ENCODE measurements around the gene LNP1. TPM values are rescaled to one million over a fixed set of nuclear protein-coding genes. Genes with fewer than 3 reads are reported as not detected.

The LNP1 gene
- total RNA-seq, 3 donors from 2014 or later: 2.6 to 3.3 (median 2.7) TPM

DNA sequence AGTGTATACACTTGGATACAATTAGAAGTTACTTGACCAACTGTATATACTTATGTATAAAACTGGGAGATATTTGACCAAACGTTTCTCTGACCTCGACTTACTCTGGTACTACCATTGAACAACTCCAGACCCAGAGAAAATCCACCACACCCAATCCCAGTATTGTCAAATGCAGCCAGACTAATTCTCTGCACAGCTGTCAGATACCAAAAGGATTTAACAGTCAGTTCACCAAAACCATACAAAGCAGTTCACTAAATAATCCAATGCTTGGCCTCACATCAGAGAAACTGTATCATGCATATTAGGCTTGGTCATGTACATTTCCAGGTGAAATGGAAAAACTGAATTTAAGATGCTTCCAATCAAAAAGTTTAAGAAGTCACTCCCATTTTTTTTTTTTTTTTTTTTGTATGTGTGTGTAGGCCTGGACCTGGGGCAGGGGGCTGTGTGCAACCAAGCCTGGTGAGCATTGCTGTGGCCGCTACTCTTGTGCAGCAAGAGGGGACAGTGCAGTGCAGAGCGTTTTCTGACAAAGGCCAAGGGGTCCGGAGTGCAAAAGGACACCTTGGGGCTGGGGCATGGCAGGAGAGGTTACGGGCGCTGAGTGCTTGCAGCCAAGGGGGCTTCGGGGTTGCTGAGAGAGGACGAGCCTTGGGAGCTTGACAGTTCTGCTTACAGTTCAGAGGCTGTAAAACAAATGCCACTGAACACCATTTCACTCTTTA is 1.8 kb upstream of the LNP1 start:
- no peak for DNase-seq (ENCODE audit: low spot score in 2 of 2)
- TF ChIP-seq POLR2AphosphoS5 (IDR thresholded peaks at IDR 0.05): no peak
- TF ChIP-seq POLR2A (IDR thresholded peaks at IDR 0.05): no peak
- TF ChIP-seq, protein P1, sequence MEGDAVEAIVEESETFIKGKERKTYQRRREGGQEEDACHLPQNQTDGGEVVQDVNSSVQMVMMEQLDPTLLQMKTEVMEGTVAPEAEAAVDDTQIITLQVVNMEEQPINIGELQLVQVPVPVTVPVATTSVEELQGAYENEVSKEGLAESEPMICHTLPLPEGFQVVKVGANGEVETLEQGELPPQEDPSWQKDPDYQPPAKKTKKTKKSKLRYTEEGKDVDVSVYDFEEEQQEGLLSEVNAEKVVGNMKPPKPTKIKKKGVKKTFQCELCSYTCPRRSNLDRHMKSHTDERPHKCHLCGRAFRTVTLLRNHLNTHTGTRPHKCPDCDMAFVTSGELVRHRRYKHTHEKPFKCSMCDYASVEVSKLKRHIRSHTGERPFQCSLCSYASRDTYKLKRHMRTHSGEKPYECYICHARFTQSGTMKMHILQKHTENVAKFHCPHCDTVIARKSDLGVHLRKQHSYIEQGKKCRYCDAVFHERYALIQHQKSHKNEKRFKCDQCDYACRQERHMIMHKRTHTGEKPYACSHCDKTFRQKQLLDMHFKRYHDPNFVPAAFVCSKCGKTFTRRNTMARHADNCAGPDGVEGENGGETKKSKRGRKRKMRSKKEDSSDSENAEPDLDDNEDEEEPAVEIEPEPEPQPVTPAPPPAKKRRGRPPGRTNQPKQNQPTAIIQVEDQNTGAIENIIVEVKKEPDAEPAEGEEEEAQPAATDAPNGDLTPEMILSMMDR (IDR thresholded peaks at IDR 0.05): no peak
- no peaks in the 10 kb centered on the region for H3K36me3 ChIP-seq
- H3K27ac ChIP-seq: no peak overlapping the region
- no peaks in the 10 kb centered on the region for H3K27me3 ChIP-seq
- H3K9me3 ChIP-seq: no peaks in the 10 kb centered on the region
- H3K4me1 ChIP-seq: peaks cover 0 to 21% of the 10 kb centered on the region in 2 donors
- intact Hi-C loops (cut with DNase I; ENCODE audit: low total_unique reads): no loop called here
- H3K4me3 ChIP-seq: peak overlapping the region; percentile 97 to 99 (median 98)

- Histone ChIP-seq H3K4me1 (peaks cover 0 to 21% of the 10 kb centered on the region in 2 donors), H3K27ac (peak overlapping the region; percentile 88 to 93), H3K9me3 (no peaks in the 10 kb centered on the region), H3K27me3 (no peaks in the 10 kb centered on the region), H3K4me3 (peak overlapping the region; percentile 97 to 99 (median 98)), H3K36me3 (no peaks in the 10 kb centered on the region)
- DNase-seq (ENCODE audit: low spot score in 2 of 2): no peak
- intact Hi-C loops (cut with DNase I; ENCODE audit: low total_unique reads): no loop called here
- TF ChIP-seq, protein P1 (IDR thresholded peaks at IDR 0.05): no peak
- TF ChIP-seq POLR2AphosphoS5 (IDR thresholded peaks at IDR 0.05) (no peak), POLR2A (IDR thresholded peaks at IDR 0.05) (no peak)
These were observed 940 bp upstream of the LNP1 start for GRCh38 chr3:100400419-100400779.

DNA sequence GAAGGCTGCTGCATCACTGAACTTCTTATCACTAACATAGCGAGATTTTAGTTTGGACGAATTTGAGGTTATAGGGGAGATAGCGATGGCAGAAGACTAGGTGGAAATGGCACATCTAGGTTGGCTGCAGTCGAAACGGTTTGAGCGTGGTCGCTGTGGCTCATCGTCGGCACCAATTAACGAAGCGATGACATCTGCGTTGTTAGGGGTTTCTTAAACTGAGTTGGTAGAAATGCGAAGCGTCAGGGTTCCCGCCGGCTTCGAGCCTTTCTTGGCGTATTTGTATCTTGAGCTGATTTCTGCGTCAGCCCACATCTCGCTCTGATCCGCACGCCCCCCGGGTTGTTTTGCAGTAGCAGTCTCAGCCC is 319 bp downstream of the LNP1 start:
- Histone ChIP-seq H3K9me3 (no peaks in the 10 kb centered on the region), H3K36me3 (no peaks in the 10 kb centered on the region), H3K4me3 (peak overlapping the region; percentile 97 to 99 (median 98)), H3K4me1 (peaks cover 0 to 21% of the 10 kb centered on the region in 2 donors), H3K27ac (peak overlapping the region; percentile 88 to 93), H3K27me3 (no peaks in the 10 kb centered on the region)
- TF ChIP-seq POLR2AphosphoS5 (IDR thresholded peaks at IDR 0.05): no peak
- TF ChIP-seq POLR2A (IDR thresholded peaks at IDR 0.05): no peak
- TF ChIP-seq, protein P1 (IDR thresholded peaks at IDR 0.05): no peak
- intact Hi-C loops (cut with DNase I; ENCODE audit: low total_unique reads): no loop called here
- peak in 1 of 2 donors; percentile 18 for DNase-seq (ENCODE audit: low spot score in 2 of 2)

DNA sequence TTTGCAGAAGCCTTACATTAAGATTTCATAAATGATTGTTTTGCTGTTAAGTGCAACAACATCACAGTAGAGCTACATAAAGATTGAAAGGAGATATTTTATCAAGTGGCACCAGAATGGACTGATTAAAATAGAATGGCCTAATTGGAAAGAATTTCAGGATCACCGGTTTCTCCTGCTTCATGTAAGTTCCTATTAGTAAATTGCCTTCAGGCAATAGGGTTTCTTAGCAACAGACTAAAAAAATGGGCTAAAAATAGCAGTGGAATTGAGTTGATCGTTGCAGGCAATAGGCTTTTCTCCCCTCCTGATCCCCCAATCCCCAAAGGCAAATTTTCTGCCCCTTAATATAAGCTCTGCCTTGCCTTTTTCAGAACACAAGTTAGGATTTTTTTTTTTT is 917 bp downstream of the LNP1 start:
- H3K36me3 ChIP-seq: no peaks in the 10 kb centered on the region
- intact Hi-C loops (cut with DNase I; ENCODE audit: low total_unique reads): no loop called here

DNA sequence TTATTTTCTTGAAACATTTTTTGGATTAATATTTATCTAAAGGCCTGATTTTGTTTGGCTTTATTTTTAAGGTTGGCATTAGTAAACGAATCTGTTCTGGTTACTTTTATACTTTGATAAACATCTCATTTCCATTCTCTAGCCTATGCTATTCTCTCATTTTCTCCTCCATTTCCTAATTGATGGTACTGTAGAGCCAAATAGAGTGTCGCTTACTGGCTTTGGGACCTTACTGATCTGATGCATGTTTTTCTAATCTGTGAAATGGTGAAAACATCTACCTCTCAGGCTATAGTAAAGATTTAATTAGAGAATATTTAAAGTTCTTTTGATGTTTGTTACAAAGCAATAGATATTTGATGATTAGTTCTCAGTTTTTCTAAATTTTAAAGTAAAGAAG is 1.6 kb downstream of the LNP1 start:
- TF ChIP-seq, protein P1 (IDR thresholded peaks at IDR 0.05): no peak
- TF ChIP-seq POLR2A (IDR thresholded peaks at IDR 0.05) (no peak), POLR2AphosphoS5 (IDR thresholded peaks at IDR 0.05) (no peak)
- H3K4me3 ChIP-seq: peak overlapping the region in 2 of 3 donors; percentile 98 to 99
- H3K4me1 ChIP-seq: peaks cover 0 to 21% of the 10 kb centered on the region in 2 donors
- H3K36me3 ChIP-seq: no peaks in the 10 kb centered on the region
- no peaks in the 10 kb centered on the region for H3K27me3 ChIP-seq
- intact Hi-C loops (cut with DNase I; ENCODE audit: low total_unique reads): no loop called here
- no peak overlapping the region for H3K27ac ChIP-seq
- DNase-seq (ENCODE audit: low spot score in 2 of 2): no peak
- H3K9me3 ChIP-seq: peaks cover 0 to 6% of the 10 kb centered on the region in 2 donors

More for the DNA sequence above, 917 bp downstream of the LNP1 start:
- DNase-seq (ENCODE audit: low spot score in 2 of 2): no peak
- H3K4me1 ChIP-seq: peaks cover 0 to 21% of the 10 kb centered on the region in 2 donors
- no peaks in the 10 kb centered on the region for H3K27me3 ChIP-seq
- H3K4me3 ChIP-seq: peak overlapping the region; percentile 97 to 99 (median 98)
- peaks cover 0 to 3% of the 10 kb centered on the region in 2 donors for H3K9me3 ChIP-seq
- H3K27ac ChIP-seq: no peak overlapping the region
- TF ChIP-seq, protein P1 (IDR thresholded peaks at IDR 0.05): no peak
- no peak for TF ChIP-seq POLR2A (IDR thresholded peaks at IDR 0.05)
- TF ChIP-seq POLR2AphosphoS5 (IDR thresholded peaks at IDR 0.05): no peak
